Lower lobe of right lung (tissue), 2 donors: Measurements from ENCODE around the gene PTGES. TPM values are rescaled to one million over a fixed set of nuclear protein-coding genes. Genes with fewer than 3 reads are reported as not detected.

Experiments used
- ATAC-seq, 2 donors: fragments of 200-7000 bp; cut with Tn5 transposase; one replicate each; pipeline ENCODE4 v1.9.1; 2020 to 2022; ENCODE audit warnings: mild to moderate bottlenecking in 2 of 2, moderate library complexity in 2 of 2
- DNase-seq: peaks from one replicate; pipeline ENCODE4 v3.0.0-alpha.2; 2020
- H3K27ac ChIP-seq: fragments of 200-600 bp; one replicate; pipeline ENCODE4 v1.8.0; 2022
- H3K27me3 ChIP-seq: fragments of 200-600 bp; one replicate; pipeline ENCODE4 v1.8.0; 2022; ENCODE audit warnings: low read depth
- H3K36me3 ChIP-seq: fragments of 200-600 bp; one replicate; pipeline ENCODE4 v1.8.0; 2022; ENCODE audit warnings: mild to moderate bottlenecking
- H3K4me1 ChIP-seq: fragments of 200-600 bp; one replicate; pipeline ENCODE4 v1.8.0; 2022
- H3K4me3 ChIP-seq: fragments of 200-600 bp; one replicate; pipeline ENCODE4 v1.8.0; 2022; ENCODE audit warnings: mild to moderate bottlenecking
- H3K9me3 ChIP-seq: fragments of 200-600 bp; one replicate; pipeline ENCODE4 v1.8.0; 2022
- intact Hi-C: fragments of 100-400 bp; cut with DNase I; formaldehyde crosslinking; loops from one replicate; pipeline ENCODE4 v1.11.0; 2022
- total RNA-seq: library from RNA; stranded (reverse); fragmentation: NEBNext Ultra II Directional; extraction: Animal tissue kit (Norgen Biotek cat#: 25700); gene quantifications from one replicate; pipeline ENCODE4 v1.2.1, GENCODE V29; 2021
- TF ChIP-seq, protein P1 (sequence below): fragments of 200-600 bp; IDR thresholded peaks from one replicate; pipeline ENCODE4 v1.8.0; 2022; ENCODE audit warnings: antibody characterized with exemption, mild to moderate bottlenecking
- donor health status: DM: no; HTN: yes; CAD: no; lungs with severe emphysema.

The PTGES gene
- total RNA-seq, 1 donor from 2014 or later: 3.9 TPM

DNA sequence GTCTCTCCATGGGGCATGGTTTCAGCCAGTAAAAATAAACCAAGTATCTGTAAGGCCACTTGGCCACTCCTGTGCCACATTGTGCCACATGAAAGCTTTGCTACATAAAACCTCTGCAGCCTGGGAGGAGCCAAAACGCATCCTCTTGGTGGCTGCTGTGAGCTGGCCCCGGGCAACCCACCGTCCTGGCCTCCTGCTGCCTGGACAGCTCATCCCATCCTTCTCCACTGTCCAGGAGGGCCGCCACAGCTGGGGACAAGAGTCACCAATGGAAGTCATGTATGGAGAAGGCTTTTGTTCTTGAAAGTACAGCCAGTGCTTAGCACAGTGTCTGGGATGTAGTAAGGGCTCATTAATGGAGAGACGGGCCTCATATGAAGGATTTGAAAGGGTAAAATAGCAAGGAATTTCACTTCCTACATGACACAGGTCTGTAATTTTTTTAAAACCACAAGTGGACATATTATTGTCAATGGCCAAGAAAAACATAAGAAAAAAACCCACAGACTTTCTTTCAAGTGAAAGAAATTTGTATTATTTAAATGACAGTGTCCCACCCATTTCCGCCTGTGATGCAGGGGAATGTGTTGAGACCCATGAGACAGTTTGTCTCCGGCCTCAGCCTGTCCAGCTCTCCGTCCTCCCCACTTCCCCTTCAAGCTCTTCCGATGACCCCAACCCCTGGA is 6.6 kb downstream of the PTGES start:
- no peaks in the 10 kb centered on the region for H3K4me1 ChIP-seq

DNA sequence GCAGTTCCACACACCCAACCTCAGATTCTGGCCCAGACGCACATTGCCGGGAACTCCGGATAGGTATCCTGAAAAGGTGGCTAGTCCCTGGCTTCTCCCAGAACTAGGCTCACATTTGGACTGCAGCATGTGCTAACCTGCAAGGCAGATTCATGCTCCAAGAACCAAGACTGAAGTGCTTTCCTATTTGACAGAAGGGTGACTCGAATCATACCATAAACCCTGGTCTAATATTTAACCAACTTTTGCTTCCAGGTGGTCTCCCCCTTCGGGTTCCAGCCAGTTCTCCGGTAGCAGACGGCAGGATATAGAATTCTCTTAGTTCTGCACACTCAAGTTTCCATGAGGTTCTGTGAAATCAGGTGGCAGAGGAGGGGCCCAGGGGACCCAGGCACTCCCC is 7.6 kb downstream of the PTGES start:
- no peak overlapping the region for H3K4me3 ChIP-seq
- TF ChIP-seq, protein P1, sequence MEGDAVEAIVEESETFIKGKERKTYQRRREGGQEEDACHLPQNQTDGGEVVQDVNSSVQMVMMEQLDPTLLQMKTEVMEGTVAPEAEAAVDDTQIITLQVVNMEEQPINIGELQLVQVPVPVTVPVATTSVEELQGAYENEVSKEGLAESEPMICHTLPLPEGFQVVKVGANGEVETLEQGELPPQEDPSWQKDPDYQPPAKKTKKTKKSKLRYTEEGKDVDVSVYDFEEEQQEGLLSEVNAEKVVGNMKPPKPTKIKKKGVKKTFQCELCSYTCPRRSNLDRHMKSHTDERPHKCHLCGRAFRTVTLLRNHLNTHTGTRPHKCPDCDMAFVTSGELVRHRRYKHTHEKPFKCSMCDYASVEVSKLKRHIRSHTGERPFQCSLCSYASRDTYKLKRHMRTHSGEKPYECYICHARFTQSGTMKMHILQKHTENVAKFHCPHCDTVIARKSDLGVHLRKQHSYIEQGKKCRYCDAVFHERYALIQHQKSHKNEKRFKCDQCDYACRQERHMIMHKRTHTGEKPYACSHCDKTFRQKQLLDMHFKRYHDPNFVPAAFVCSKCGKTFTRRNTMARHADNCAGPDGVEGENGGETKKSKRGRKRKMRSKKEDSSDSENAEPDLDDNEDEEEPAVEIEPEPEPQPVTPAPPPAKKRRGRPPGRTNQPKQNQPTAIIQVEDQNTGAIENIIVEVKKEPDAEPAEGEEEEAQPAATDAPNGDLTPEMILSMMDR: no peak
- H3K27ac ChIP-seq: no peak overlapping the region
- no peaks in the 10 kb centered on the region for H3K36me3 ChIP-seq
- no peaks in the 10 kb centered on the region for H3K4me1 ChIP-seq
- ATAC-seq: no peak
- H3K27me3 ChIP-seq: no peaks in the 10 kb centered on the region
- intact Hi-C loops: no loop called here
- no peak for DNase-seq
- H3K9me3 ChIP-seq: no peaks in the 10 kb centered on the region

More for the DNA sequence above, 6.6 kb downstream of the PTGES start:
- TF ChIP-seq, protein P1: no peak
- Histone ChIP-seq H3K36me3 (no peaks in the 10 kb centered on the region), H3K9me3 (no peaks in the 10 kb centered on the region), H3K27me3 (no peaks in the 10 kb centered on the region), H3K4me3 (no peak overlapping the region), H3K27ac (no peak overlapping the region)
- intact Hi-C loops: no loop called here
- DNase-seq (no peak), ATAC-seq (no peak)

DNA sequence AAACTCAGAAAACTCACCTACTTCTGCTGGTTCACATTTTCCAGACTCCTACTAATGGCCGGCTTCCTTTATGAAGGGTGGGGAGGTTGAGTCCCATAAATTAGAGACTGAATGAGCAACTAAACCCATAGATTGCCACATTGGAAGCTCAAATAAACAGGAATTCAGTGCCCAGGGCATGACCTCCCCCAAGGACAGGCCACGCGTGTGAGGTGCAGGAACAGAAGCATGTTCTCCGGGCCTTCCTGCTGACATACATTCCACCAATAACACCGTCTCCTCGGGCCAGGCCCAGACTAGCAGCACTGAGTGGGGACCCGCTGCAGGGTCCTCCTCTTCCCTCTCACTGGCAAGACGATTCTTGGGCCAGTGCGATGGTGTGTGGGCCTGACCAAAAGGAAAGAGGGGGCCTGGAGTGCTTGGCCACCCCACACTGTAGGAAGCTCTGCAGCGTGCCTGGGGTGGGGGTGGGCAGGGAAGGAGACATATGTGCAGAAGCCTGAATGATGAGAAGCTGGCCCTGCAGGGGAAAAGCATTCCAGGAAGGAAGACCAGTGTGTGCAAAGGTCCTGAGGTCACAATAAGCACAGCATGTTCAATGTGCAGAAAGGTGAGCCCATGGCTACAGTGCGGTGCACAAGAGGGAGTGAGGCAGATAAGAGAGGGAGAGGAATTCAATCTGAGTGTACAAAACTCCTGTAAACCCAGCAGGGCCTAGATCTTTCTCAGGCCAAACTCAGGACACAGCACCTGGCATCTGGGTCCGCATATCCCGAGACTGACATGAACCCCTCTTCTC is 12.0 kb downstream of the PTGES start:
- ATAC-seq (no peak), DNase-seq (no peak)
- H3K4me1 ChIP-seq: no peaks in the 10 kb centered on the region
- TF ChIP-seq, protein P1: no peak
- H3K36me3 ChIP-seq: no peaks in the 10 kb centered on the region
- no peaks in the 10 kb centered on the region for H3K27me3 ChIP-seq
- intact Hi-C loops: no loop called here
- H3K27ac ChIP-seq: no peak overlapping the region
- no peak overlapping the region for H3K4me3 ChIP-seq
- no peaks in the 10 kb centered on the region for H3K9me3 ChIP-seq

DNA sequence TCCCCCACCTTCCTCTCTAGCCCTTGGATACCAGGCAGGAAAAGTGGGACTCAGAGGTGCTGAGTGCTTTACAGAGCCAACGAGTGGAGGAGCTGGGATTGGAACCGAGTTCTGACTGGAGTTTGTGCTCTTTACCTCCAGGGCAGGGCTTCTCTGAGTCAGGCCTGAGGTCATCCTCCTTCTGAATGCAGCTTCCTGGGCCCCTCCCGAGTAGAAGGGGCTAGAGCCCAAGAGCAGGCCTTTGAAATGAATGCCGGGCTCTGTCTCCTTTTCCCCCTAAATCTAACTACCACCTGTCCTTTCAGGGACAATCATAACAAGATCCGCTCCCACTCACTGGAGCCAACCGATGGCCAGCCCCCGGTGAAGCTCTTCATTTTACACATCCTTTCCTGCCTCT is 12.7 kb downstream of the PTGES start:
- intact Hi-C loops: no loop called here
- no peak for ATAC-seq
- no peak overlapping the region for H3K4me3 ChIP-seq
- H3K9me3 ChIP-seq: no peaks in the 10 kb centered on the region
- no peaks in the 10 kb centered on the region for H3K36me3 ChIP-seq
- no peak overlapping the region for H3K27ac ChIP-seq
- no peaks in the 10 kb centered on the region for H3K4me1 ChIP-seq
- no peak for DNase-seq
- TF ChIP-seq, protein P1: no peak
- H3K27me3 ChIP-seq: no peaks in the 10 kb centered on the region

DNA sequence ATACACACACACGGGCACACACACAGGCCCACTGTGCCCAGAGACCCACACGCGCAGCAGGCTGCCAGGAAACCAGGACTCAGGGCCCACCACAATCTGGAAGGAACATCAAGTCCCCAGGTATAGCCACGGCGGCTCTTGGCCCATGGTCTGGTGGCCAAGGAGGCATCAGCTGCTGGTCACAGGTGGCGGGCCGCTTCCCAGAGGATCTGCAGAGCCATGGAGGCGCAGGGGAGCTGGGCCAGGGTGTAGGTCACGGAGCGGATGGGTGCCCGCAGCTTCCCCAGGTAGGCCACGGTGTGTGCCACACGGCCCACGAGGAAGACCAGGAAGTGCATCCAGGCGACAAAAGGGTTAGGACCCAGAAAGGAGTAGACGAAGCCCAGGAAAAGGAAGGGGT is 13.4 kb downstream of the PTGES start:
- no peak overlapping the region for H3K27ac ChIP-seq
- no peaks in the 10 kb centered on the region for H3K27me3 ChIP-seq
- ATAC-seq (no peak), DNase-seq (no peak)
- TF ChIP-seq, protein P1: no peak
- no peaks in the 10 kb centered on the region for H3K4me1 ChIP-seq
- no peaks in the 10 kb centered on the region for H3K36me3 ChIP-seq
- no peaks in the 10 kb centered on the region for H3K9me3 ChIP-seq
- no peak overlapping the region for H3K4me3 ChIP-seq
- intact Hi-C loops: no loop called here
